Brain microvascular endothelial cell (primary cell): ENCODE data around the gene SBF2.

Experiments used
- DNase-seq: peaks from one replicate; pipeline ENCODE4 v3.0.0-alpha.2; 2020
- H3K27ac ChIP-seq: fragments of 250-450 bp; sonication (Bioruptor Pico); 2 replicates; pipeline ENCODE4 v1.5.1; 2020; ENCODE audit warnings: mild to moderate bottlenecking, moderate library complexity
- H3K27me3 ChIP-seq: fragments of 250-450 bp; sonication (Bioruptor Pico); replicated peaks from 2 replicates; pipeline ENCODE4 v1.5.1; 2020; ENCODE audit warnings: mild to moderate bottlenecking
- H3K36me3 ChIP-seq: fragments of 250-450 bp; sonication (Bioruptor Pico); replicated peaks from 2 replicates; pipeline ENCODE4 v1.5.1; 2020; ENCODE audit warnings: mild to moderate bottlenecking
- H3K4me3 ChIP-seq: 2 replicates; pipeline ENCODE4 v1.5.1; 2011; ENCODE audit warnings: low read depth, mild to moderate bottlenecking, control low read depth, low read length, moderate library complexity
- in situ Hi-C: cut with HindIII; loops from 2 replicates; pipeline ENCODE4 v1.10.0; 2017; ENCODE audit warnings: low sequenced_read_pairs, low pct_ligation_motif_present
- TF ChIP-seq, protein P1 (sequence below): IDR thresholded peaks from 2 replicates; pipeline ENCODE4 v1.5.1; 2011; ENCODE audit warnings: low read depth, mild to moderate bottlenecking, moderate library complexity, low read length, control low read depth, inconsistent platforms; ENCODE audit errors: missing control alignments

Gene SBF2

DNA sequence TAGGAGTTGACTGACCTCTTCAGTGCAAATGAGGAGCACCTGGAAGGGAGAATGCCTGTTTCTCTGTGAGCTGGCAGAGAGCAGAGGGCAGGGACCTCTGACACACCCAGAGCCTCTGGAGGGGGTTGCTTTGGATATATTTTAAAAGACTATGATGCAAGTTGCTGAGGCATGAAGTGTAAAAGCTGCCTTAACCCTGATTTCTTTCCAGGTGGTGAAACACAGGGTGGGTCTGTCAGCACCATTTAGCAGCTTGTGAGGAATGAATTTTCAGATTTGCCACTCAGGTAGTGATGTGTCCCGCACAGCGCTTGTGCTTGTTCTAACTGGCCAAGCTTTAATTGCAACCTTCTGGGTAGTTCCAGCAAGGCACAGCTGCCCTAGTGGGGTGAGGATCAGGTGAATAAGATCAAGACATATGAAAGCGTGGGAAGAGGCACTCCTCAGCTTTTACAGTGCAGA is 540.0 kb downstream of the SBF2 start:
- Histone ChIP-seq H3K27me3 (no peaks in the 10 kb centered on the region), H3K4me3 (no peak overlapping the region), H3K27ac (peak overlapping the region; percentile 87), H3K36me3 (peaks cover 4% of the 10 kb centered on the region)
- in situ Hi-C loops = no loop called here
- TF ChIP-seq, protein P1, sequence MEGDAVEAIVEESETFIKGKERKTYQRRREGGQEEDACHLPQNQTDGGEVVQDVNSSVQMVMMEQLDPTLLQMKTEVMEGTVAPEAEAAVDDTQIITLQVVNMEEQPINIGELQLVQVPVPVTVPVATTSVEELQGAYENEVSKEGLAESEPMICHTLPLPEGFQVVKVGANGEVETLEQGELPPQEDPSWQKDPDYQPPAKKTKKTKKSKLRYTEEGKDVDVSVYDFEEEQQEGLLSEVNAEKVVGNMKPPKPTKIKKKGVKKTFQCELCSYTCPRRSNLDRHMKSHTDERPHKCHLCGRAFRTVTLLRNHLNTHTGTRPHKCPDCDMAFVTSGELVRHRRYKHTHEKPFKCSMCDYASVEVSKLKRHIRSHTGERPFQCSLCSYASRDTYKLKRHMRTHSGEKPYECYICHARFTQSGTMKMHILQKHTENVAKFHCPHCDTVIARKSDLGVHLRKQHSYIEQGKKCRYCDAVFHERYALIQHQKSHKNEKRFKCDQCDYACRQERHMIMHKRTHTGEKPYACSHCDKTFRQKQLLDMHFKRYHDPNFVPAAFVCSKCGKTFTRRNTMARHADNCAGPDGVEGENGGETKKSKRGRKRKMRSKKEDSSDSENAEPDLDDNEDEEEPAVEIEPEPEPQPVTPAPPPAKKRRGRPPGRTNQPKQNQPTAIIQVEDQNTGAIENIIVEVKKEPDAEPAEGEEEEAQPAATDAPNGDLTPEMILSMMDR = no peak
- DNase-seq = no peak

DNA sequence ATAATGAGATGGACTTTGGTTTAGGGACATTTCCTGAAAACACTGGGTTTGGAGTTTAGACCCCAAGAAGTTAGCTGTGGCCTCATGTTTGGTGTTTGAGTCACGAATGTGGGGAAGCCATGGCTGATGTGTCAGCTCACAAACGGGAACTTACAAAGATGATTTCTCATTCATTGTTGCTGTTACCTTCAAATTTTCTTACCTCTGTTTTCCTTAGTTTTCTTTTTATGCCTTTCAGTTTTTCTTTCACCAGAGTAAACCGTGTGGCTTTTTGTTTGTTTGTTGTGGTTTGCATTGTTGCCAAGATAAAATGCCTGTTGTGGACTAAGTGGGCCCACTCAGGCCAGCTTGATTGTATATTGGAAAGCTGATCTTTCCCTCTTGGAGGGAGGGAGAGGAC is 541.0 kb downstream of the SBF2 start:
- in situ Hi-C loops = no loop called here
- H3K27ac ChIP-seq = peak overlapping the region; percentile 87
- peak; percentile 74 for DNase-seq
- H3K27me3 ChIP-seq = no peaks in the 10 kb centered on the region
- TF ChIP-seq, protein P1 = no peak
- no peak overlapping the region for H3K4me3 ChIP-seq
- H3K36me3 ChIP-seq = peaks cover 9% of the 10 kb centered on the region

DNA sequence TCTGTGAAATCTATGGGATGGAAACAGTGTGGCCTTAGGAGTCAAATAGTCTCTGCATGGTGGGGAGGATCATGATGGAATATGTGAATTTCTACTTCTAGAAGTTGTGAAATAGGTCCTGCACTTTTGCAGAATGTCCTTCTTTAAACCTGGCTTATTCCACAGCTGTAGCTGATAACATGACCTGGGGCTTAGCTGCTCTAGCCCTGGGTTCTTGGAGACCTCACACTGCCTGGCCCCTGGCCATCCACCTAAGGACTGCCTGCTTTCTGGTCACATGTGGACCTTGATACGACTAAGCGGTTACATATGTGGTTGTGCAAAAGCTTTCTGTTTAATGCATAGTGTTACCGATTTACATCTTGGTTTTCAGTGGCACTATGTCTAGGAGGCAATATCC is 541.9 kb downstream of the SBF2 start:
- Histone ChIP-seq H3K27me3 (no peaks in the 10 kb centered on the region), H3K36me3 (peaks cover 9% of the 10 kb centered on the region), H3K4me3 (no peak overlapping the region), H3K27ac (peak overlapping the region; percentile 87)
- no peak for DNase-seq
- TF ChIP-seq, protein P1 = no peak
- in situ Hi-C loops = no loop called here

DNA sequence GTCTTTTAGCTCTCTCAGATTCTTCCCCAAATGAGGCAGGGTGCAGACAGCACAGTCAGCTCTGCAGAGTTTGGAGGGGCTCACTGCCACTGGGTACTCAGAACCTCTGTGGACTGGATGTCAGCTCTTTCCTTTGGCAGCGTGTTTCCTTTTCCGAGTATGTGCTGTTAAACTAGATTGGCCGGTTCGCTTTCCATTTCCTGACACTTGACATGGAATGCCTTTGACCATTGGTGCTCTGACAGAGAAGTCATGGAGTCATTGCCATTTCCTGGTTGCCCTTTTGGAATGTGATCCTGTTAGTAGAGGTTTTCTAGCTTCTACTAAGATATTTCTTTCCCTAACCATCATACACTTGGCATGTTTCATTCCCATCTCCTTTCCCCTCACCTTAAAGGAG is 543.5 kb downstream of the SBF2 start:
- no peak for DNase-seq
- no peak overlapping the region for H3K27ac ChIP-seq
- TF ChIP-seq, protein P1 = no peak
- in situ Hi-C loops = no loop called here
- no peaks in the 10 kb centered on the region for H3K27me3 ChIP-seq
- no peak overlapping the region for H3K4me3 ChIP-seq
- H3K36me3 ChIP-seq = peaks cover 12% of the 10 kb centered on the region

DNA sequence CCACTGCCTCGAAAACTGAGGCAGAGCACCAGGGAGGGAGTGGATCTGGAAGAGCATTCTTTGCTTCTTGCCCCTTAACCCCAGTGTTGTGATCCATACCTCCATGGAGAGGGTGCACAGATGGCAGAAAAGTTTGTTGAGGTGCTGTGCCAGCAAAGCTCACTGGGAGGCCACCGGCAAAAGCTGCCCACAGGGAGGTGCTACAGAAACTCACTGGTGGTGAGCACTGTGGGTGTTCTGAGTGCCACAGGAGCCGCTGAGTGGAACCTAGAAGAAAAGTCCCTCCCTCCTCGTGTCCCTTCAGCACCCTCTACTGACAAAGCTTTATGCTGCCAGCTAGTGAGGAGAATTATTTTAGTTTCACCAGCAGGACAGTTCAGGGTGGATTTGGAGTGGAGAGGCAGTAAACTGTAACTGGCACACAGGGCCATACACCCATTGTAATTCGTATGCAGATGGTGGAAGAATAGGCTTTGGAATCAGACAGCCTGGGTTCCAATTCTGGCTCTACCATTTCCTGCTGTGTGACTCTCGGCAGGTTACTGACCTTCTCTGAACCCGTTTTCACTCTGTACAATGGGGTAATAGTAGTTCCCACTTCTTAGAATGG is 545.6 kb downstream of the SBF2 start:
- no peaks in the 10 kb centered on the region for H3K27me3 ChIP-seq
- TF ChIP-seq, protein P1 = peak; percentile 88
- no peak overlapping the region for H3K27ac ChIP-seq
- DNase-seq = peak; percentile 76
- H3K36me3 ChIP-seq = peaks cover 14% of the 10 kb centered on the region
- in situ Hi-C loops = no loop called here
- H3K4me3 ChIP-seq = no peak overlapping the region

DNA sequence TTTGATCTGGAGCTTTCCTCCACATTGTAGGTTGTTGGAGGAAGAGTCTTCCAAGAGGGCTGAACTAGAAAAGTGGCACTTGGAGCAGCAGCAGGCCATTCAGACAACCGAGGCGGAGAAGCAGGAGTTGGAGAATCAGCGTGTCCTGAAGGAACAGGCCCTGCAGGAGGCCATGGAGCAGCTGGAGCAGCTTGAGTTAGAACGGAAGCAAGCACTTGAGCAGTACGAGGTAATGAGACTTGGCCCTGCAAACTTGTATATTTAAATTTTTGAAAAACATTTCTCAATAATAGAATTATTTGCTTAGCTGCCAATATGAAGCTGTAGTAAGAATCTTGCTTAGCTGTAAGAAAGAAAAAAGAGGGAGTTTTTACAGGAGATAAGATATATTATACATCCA is 546.2 kb downstream of the SBF2 start:
- Histone ChIP-seq H3K27ac (no peak overlapping the region), H3K4me3 (no peak overlapping the region), H3K36me3 (peaks cover 14% of the 10 kb centered on the region), H3K27me3 (no peaks in the 10 kb centered on the region)
- in situ Hi-C loops = no loop called here
- no peak for DNase-seq
- TF ChIP-seq, protein P1 = no peak
